ENCODE results near the gene PLAGL1.

The PLAGL1 gene

GRCh38 chr6:143936347-143936746 is 71.7 kb downstream of the PLAGL1 start:
- H2AFZ ChIP-seq (ENCODE audit: low read depth, low read length), result no peak overlapping the region
- H3K27ac ChIP-seq (ENCODE audit: low read length), result no peak overlapping the region
- H3K27me3 ChIP-seq (ENCODE audit: low read depth, low read length), result no peaks in the 10 kb centered on the region
- peaks cover 20% of the 10 kb centered on the region for H3K4me1 ChIP-seq (ENCODE audit: low read length)
- H3K9ac ChIP-seq (ENCODE audit: low read length), result no peak overlapping the region
- H3K4me3 ChIP-seq (ENCODE audit: low read length), result no peak overlapping the region
- H4K20me1 ChIP-seq (ENCODE audit: insufficient read depth, low read length), result no peaks in the 10 kb centered on the region
- no peaks in the 10 kb centered on the region for H3K36me3 ChIP-seq (replicated peaks; ENCODE audit: low read depth, low read length)
- no peaks in the 10 kb centered on the region for H3K9me3 ChIP-seq (ENCODE audit: insufficient read depth, low read length)
- H3K4me2 ChIP-seq (ENCODE audit: low read length), result no peak overlapping the region
- TF ChIP-seq EZH2phosphoT487 (IDR thresholded peaks at IDR 0.05; ENCODE audit: low read depth), result no peak
- TF ChIP-seq CTCF (IDR thresholded peaks at IDR 0.05; ENCODE audit: low read depth, low read length), result no peak
- H3K79me2 ChIP-seq (ENCODE audit: low read length), result no peaks in the 10 kb centered on the region

- no peak for TF ChIP-seq EZH2phosphoT487 (IDR thresholded peaks at IDR 0.05; ENCODE audit: low read depth)
- no peak for TF ChIP-seq CTCF (IDR thresholded peaks at IDR 0.05; ENCODE audit: low read depth, low read length)
- Histone ChIP-seq H2AFZ (ENCODE audit: low read depth, low read length) (no peak overlapping the region), H3K79me2 (ENCODE audit: low read length) (no peaks in the 10 kb centered on the region)
These were observed 73.2 kb downstream of the PLAGL1 start for GRCh38 chr6:143934867-143935266.

GRCh38 chr6:143934331-143934730 is 73.7 kb downstream of the PLAGL1 start:
- Histone ChIP-seq H3K36me3 (replicated peaks; ENCODE audit: low read depth, low read length) (no peaks in the 10 kb centered on the region), H3K27me3 (ENCODE audit: low read depth, low read length) (no peaks in the 10 kb centered on the region), H3K27ac (ENCODE audit: low read length) (no peak overlapping the region), H2AFZ (ENCODE audit: low read depth, low read length) (no peak overlapping the region), H3K4me3 (ENCODE audit: low read length) (no peak overlapping the region), H3K9me3 (ENCODE audit: insufficient read depth, low read length) (no peaks in the 10 kb centered on the region), H3K79me2 (ENCODE audit: low read length) (no peaks in the 10 kb centered on the region), H3K4me2 (ENCODE audit: low read length) (no peak overlapping the region), H4K20me1 (ENCODE audit: insufficient read depth, low read length) (no peaks in the 10 kb centered on the region), H3K9ac (ENCODE audit: low read length) (no peak overlapping the region), H3K4me1 (ENCODE audit: low read length) (peaks cover 9% of the 10 kb centered on the region)
- TF ChIP-seq CTCF (IDR thresholded peaks at IDR 0.05; ENCODE audit: low read depth, low read length) (no peak), EZH2phosphoT487 (IDR thresholded peaks at IDR 0.05; ENCODE audit: low read depth) (no peak)

More at GRCh38 chr6:143934867-143935266, 73.2 kb downstream of the PLAGL1 start:
- Histone ChIP-seq H4K20me1 (ENCODE audit: insufficient read depth, low read length) (no peaks in the 10 kb centered on the region), H3K9me3 (ENCODE audit: insufficient read depth, low read length) (no peaks in the 10 kb centered on the region), H3K9ac (ENCODE audit: low read length) (no peak overlapping the region), H3K4me3 (ENCODE audit: low read length) (no peak overlapping the region), H3K27ac (ENCODE audit: low read length) (no peak overlapping the region), H3K4me2 (ENCODE audit: low read length) (no peak overlapping the region), H3K4me1 (ENCODE audit: low read length) (peaks cover 15% of the 10 kb centered on the region), H3K27me3 (ENCODE audit: low read depth, low read length) (no peaks in the 10 kb centered on the region), H3K36me3 (replicated peaks; ENCODE audit: low read depth, low read length) (no peaks in the 10 kb centered on the region)

GRCh38 chr6:143929975-143930374 is 78.1 kb downstream of the PLAGL1 start:
- no peak overlapping the region for H3K9ac ChIP-seq (ENCODE audit: low read length)
- no peaks in the 10 kb centered on the region for H3K36me3 ChIP-seq (replicated peaks; ENCODE audit: low read depth, low read length)
- TF ChIP-seq EZH2phosphoT487 (IDR thresholded peaks at IDR 0.05; ENCODE audit: low read depth) (no peak), CTCF (IDR thresholded peaks at IDR 0.05; ENCODE audit: low read depth, low read length) (no peak)
- no peak overlapping the region for H2AFZ ChIP-seq (ENCODE audit: low read depth, low read length)
- no peak overlapping the region for H3K27ac ChIP-seq (ENCODE audit: low read length)
- no peaks in the 10 kb centered on the region for H3K79me2 ChIP-seq (ENCODE audit: low read length)
- no peaks in the 10 kb centered on the region for H3K27me3 ChIP-seq (ENCODE audit: low read depth, low read length)
- no peak overlapping the region for H3K4me3 ChIP-seq (ENCODE audit: low read length)
- no peaks in the 10 kb centered on the region for H3K4me1 ChIP-seq (ENCODE audit: low read length)
- H4K20me1 ChIP-seq (ENCODE audit: insufficient read depth, low read length), result no peaks in the 10 kb centered on the region
- H3K9me3 ChIP-seq (ENCODE audit: insufficient read depth, low read length), result no peaks in the 10 kb centered on the region
- no peak overlapping the region for H3K4me2 ChIP-seq (ENCODE audit: low read length)

Data from OCI-LY3 (cell line).